ENCODE results near the gene FBXO10.
A peak's percentile ranks its signal among the peaks of the same experiment; 100 is the strongest.
"Not testable (repeated sequence)": the region's sequence is repeated elsewhere in the genome, so short reads cannot be mapped to it uniquely, and the experiment has no call there.

FBXO10 gene

DNA sequence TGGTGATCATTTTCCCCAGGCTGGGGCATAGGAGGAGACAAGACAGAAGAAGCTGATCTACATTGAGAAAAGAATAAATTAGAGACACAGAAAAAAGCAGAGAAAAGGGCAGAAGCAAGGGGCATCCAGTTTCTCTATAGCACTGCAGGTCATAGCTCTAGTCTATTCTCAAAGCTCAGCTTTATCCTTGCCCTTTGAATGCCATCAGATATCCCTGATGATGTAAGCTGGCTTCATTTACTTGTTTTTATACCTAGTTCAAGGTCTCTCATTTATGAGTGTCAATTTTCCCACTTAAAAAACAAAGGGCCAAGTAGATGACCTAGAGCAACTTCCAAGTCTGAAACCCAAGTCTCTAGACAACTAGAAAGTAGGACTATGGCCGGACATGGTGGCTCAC lies 32.7 kb downstream of the FBXO10 start:
- no peak for DNase-seq

DNA sequence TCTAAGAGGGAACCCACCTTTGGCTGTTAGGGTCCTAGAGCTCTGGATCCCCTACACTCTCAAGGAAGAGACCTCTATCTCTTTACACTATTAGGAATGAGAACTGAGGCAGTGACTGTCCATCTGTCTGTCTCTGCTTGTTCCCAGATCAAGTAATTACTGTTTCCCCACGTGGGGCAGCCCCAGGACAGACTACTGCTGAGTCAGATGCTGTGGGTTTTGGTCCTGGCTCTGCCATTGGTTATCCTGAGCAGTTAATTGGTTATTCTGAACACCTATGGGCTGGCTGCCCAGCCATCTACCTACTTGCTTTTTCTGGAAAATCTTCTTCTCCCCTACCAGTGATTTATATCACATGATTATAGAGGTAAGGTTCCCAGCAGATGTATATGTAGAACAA lies 33.3 kb downstream of the FBXO10 start:
- DNase-seq: no peak

DNA sequence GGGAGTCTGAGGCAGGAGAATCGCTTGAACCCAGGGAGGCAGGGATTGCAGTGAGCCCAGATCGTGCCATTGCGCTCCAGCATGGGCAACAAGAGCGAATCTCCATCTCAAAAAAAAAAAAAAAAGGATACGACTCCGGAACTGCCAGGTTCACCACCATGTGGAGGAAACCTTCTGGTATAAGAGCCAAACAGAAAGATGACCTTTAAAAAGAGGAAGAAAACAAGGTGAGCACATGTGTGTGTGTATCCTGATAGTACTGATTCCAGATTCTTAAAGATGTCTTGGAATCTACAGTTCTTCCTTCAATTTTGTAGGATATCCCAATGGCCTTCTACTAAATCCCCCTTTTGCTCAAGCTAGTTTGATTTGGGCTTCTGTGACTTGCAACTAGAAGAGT lies 33.7 kb downstream of the FBXO10 start:
- no peak for DNase-seq

DNA sequence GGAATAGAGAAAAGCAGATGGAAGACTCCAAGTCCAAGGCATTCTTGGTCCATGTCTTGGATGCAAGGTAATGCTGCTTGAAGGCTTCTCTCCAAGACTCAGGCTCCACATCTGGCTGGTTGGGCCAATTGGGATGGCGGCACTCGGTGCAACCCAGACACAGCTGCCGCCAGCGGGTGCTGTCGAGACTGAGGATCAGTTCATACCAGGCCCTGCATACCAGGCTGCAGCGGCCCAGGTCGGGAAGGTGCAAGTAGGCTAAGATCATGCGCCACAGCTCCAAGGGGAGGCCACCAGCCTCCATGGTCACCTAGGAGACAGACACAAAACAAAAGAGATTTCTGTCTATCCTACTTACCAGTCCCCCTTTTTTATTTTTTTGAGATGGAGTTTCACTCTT lies 34.7 kb downstream of the FBXO10 start:
- no peak for DNase-seq

DNA sequence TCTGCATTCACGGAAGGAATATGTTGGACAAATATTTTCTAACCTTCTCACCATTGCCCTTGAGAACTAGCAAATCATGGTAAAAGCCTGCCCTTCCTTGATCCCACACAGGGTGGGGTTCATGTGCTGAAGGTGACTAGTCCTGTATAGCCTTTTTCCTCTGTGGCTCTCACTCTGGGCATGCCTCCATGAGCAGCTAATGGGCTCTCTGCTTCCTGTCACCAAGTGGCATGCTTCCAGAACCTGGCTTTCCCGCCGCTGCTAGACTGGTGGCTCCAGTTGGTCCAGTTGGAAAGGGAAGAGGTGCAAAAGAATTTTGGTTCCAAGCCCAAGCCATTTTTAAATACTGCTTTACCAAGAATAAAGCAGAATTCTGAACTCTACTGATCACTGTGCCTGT lies 35.5 kb downstream of the FBXO10 start:
- DNase-seq: no peak

DNA sequence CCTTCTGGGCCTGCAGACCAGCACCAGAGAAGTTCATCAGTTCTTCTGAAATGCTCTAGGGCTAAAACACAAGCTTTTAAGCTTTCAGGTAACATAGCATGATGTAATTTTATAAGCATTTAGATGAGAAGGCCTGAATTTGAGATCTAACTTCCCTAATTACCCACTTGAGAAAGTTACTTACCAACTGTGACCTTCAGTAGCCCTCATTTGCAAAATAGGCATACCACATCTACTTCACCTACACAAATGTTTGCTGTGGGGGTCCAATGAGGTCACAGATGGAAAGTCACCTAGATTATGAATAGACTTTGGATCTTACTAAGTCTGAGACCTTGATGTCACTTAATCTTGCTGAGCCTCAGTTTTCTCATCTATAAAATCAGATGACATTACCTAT lies 36.5 kb downstream of the FBXO10 start:
- DNase-seq: no peak

DNA sequence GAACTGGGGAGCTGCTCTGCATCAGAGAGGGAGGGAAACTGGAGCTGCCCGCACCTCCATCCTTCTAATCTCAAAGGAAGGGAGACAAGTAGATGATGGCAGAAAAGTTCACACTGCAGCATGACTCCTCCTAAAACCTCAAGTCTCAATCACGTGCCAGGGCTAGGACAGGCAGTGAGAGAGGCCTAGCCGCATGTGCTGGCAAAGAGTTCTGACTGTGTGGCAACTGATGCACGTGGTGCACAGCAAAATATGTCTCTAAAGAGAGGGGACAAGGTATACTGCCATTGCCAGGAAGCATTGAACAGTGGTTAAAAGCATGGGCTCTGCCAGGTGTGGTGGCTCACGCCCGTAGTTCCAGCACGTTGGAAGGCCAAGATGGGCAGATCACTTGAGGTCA lies 38.1 kb downstream of the FBXO10 start:
- DNase-seq: no peak

DNA sequence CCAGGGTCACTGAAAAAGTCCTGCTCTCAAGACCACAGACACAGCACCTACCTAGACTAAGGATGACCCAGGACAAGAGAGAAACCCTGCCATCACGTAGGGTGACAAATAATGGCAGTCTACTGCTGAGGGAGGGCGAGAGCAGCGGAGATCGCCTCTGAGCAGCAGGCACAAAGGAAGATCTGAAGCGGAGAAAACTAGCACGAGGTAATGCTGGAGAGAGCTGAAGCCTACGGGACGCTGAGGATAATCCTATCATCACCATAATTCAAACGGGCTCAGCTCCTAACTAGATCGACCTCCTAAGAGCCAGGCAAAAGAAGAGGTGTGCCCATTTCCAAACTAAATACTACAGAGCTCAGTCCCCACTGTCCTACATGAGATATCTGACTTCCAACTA lies 41.3 kb downstream of the FBXO10 start:
- no peak for DNase-seq

DNA sequence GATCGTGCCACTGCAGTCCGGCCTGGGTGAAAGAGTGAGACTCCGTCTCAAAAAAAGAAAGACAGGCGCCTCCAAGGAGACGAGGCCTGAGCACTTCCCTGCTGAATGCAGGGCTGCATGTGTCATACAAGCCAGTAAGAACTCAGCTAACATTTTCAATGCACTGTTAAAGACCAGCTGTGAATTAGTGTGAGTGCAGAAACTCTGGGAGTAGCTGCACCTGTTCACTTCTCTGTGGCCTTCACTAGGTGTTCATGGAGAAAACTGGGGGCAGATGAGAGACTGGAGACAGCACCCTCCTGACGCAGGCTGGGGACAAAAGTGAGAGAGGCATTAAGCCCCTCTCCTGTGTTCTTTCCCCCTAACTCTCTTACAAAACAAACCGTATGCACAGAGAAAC lies 41.8 kb downstream of the FBXO10 start:
- no peak for DNase-seq

DNA sequence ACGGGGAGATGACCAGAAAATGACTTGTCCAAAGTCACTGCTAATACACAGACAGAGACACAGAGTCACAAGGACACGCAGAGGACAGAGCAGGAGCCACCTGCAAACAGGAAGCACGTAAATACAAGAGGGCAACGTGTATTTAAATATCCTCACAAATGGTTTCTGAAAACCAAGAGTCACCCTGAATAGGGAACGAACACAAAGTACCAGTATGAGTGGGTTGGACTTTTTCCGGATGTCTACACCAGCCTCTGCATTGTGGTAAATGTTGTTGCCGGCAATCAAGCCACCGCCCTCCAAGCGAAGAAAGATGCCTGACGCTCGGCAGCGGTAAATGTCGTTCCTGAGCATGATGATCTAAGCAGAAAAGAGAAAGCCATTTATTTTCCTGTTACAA lies 44.5 kb downstream of the FBXO10 start:
- DNase-seq: no peak

DNA sequence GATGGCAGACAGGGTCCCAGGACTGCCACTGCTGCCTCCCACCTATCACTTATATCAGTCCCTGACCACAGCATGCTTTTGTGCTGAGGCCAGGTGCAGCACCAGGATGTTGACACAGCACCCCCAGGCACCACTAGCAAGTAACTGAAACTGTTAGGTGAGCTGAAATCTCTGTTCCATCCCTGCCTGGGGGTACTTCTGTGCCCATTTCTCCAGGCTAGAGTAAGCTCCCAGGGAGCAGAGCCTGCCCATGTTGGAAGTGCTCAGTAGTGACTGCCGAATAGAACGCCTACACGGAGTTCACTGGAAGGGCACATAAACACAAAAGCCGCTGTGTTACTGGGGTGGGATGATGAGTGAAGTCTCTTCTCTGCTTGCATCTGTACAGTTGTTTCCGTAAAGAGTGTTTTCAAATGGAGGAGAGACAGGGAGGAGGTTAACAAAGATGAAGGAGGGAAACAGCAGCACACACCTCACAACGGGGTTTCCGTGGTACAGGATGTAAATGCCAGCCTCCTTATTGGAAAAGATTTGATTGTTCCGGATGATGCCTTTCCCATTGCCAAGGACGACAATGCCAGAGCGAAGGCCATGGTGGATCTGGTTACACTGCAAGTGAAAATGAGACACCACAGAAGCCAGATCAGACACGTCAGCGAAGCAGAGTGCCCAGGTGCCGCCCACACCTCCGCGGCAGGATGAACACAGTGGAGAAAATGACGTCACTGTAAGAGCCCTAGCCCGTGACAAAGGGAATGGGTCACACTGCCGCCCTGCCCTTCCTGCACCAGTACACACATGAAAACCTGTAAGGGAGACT lies 47.3 kb downstream of the FBXO10 start:
- no peak for DNase-seq

DNA sequence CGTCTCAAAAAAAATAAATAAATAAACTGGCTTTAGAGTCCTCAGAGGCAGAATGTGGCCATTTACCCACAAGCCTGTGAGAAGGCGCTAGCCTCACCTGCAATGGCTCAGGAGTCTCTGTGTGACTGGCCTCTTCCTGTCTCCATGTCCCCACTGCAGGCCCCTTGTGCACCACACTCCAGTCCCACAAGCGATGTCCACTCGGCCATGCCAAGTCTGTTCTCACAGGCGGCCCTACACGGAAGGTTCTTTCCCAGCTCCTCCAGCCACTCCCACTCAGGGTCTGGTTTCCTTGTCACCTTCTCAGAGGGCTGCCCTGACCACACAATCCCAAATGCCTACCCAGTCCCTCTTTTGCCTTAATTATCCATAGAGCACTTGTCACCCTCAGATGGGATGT lies 52.3 kb downstream of the FBXO10 start:
- no peak for DNase-seq

DNA sequence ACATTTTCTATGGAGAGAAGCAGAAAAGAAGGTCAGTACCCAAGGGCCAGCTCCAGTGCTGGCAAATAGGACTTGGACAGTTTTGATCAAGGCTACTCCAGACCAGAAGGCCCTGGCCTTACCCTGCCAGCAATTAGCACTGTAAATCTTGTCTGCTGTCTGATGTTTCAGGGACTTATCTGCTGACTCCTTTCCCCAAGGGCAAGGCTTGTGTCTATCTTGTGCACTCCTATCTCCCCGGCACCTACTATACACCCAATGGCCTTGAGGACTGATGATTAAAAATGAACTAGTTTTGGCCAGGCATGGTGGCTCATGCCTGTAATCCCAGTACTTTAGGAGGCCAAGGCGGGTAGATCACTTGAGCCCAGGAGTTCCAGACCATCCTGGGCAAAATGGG lies 53.2 kb downstream of the FBXO10 start:
- no peak for DNase-seq

DNA sequence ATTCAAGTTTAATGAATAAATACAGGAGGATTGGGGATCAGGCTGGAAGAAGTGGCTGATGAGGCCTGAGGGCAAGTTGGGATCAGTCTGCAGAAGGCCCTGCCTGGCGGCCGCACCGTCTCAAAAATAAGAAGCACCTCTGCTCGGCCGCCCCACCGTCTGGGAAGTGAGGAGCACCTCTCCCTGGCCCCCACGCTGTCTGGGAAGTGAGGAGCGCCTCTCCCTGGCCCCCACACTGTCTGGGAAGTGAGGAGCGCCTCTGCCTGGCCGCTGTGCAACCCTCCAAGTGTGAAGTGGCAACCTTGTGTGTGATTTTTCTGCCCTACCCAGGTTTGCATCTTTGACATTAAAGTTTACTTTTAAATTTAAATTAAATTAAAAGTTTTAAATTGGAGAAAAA lies 55.1 kb downstream of the FBXO10 start:
- no peak for DNase-seq

DNA sequence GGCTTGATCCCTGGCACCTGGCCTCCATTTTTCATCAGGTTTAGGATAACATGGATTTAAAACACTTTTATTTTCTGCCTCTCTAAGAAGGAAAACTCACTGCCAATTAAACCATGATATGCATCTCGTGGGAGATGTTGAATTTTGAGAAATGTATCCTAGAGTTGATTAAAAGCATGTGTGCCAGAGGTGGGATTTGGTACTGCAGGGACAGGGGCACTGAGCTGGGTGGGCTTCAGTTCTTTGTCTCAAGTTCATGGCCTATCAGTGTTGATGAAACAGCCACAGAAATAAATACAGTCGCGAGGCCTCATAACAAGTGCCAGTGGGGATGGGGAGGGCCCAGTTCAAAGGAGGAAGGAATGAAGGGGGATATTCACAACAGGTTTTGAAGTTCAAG lies 55.5 kb downstream of the FBXO10 start:
- no peak for DNase-seq

DNA sequence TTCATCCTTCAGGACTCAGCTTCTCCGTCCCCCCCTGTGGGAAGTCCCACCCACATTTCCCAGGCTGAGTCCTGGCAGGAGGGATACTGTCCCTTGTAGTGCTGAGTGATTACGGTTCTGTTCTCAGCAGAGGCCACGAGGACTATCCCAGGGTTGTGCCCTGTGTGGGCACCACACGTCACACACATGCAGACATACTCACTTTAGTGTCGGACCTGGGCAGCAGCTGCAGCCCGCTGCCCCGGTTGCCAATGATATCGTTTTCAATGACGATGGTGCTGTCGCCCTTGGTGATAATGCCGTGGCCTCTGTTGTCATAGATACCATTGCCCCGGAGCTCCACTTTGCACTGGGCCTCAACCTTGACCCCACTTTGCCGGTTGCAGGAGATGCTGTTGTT lies 58.3 kb downstream of the FBXO10 start:
- DNase-seq: no peak

DNA sequence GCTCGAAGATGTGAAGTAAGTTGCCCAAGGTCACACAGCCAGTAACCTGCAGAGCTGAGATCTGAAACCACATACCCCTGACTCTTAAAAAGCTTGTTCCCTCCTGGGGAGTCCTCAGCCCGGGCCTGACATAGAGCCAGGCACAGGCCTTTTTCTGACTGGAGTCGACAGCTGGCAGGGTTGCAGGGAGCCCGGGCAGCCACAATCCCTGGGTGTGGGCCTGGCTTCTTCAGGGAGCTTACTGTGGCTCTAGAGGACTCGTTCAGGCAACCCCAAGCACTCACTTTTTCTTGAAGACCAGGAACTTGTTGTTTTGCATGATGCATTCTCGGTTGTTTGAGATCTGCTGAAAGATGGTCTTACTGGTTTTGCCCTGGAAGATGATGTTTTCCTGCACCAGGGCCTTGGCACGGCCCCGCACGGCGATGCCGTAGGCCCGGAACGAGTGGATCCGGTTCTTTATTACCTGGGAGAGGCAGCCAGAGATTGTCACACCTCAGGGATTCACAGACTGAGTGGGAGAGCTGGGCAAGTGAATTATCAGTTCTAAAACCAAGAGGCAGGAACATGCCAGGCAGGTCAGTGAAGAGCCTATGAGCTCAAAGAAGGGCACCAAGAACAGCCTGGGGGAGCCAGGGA lies 60.4 kb downstream of the FBXO10 start:
- DNase-seq: no peak

DNA sequence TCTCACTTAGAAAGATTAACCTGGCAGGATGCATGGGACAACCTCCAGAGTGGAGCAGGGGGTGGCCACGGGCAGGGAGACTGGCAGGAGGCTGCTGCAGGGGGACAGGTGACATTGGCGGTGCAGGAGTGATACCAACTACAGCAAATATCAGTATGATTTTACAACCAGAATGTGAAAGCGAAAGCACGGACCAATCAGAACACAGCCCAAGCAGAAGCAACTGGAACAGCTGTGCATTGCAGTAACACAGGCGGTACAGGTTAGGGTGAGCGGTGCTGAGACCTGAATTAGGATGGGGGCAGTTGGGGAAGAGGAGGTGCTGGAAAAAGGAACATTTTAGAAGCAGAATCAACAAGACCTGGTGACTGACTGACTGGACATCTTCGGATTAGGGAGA lies 61.2 kb downstream of the FBXO10 start:
- no peak for DNase-seq

DNA sequence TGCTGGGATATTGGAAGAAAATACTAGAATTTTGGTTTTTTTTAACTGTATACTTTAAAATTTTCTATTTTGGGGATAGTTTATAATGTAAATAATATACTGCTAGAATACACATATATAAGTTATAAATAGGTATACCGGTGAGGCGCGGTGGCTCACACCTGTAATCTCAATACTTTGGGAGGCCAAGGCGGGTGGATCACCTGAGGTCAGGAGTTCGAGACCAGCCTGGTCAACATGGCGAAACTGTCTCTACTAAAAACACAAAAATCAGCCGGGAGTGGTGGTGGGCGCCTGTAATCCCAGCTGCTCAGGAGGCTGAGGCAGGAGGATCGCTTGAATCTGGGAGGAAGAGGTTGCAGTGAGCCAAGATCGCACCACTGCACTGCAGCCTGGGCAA lies 61.8 kb downstream of the FBXO10 start:
- not testable (repeated sequence) for DNase-seq

DNA sequence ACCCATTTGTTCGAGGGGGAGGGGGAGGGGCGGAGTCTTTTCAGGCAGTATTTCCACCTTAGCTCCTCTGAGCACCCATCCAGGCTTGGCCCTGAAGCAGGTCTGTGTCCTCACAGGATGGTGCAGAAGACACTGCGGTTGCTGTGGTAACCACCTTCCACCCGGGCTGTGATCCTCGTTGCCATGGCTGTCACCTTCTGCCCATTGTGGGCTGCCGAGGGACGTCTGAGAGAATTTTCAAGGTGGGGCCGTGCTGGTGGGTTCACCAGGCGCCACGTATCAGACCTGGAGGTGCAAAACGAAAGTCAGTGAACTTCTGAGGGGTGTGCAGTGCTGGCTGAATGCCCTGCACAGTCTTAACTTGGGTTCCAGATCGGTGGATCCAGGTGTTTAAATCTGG lies 63.7 kb downstream of the FBXO10 start:
- DNase-seq: no peak

DNA sequence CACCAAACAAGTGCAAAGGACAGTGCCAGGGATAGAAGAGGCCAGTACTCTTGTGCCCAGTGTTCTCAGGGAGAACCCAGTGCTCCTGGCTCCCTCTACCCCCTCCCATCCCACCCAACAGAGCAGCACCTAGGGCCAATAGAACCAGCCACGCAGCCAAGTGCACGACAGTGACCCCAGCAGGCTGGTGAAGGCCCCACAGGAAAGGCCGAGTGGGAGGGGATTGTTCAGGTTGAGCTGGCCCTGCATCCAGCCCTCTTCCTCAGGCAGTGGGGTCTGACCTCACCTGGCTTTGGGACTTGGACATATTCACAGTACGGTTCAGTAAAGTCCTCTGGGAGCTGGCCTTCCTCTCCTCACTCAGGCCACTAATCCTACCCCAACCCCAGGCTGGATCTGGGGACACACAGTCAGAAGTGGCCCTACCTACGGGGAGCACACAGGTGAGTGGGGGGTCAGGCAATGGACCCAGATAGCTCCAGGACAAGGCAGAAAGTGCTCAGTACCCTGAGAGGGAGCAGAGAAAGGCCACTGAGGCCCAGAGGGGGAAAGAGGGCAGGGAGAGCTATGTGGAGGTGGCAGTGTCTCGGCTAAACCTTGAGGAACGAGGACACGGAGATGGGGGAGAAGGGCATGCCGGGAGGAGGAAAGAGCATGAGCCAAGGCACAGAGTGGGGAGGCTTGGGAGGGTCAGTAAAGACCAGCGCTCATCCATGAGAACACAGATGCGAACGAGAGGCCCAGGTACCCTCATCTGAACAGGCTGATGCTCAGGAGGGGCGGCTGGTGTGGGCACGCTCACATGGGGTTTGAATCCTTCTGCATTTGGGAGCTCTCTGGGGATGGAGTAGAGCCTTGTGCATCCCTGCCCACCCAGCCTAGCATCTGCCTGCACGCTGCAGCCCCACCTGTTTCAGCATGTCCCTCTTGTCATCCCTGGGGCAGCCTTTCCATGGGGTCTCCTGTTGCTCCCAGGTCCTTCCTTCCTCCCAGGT lies 64.9 kb downstream of the FBXO10 start:
- DNase-seq: peak; percentile 9

DNA sequence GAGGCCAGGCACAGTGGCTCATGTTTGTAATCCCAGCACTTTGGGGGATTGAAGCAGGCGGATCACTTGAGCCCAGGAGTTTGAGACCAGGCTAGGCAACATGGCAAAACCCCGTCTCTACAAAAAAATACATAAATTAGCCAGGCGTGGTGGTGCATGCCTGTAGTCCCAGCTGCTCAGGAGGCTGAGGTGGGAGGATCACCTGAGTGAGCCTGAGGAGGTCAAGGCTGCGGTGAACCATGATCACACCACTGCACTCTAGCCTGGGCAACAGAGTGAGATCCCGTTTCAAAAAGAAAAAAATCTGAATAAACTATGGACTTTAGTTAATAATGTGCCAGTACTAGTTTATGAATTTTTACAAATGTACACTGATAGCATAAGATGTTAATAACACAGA lies 66.1 kb downstream of the FBXO10 start:
- not testable (repeated sequence) for DNase-seq

DNA sequence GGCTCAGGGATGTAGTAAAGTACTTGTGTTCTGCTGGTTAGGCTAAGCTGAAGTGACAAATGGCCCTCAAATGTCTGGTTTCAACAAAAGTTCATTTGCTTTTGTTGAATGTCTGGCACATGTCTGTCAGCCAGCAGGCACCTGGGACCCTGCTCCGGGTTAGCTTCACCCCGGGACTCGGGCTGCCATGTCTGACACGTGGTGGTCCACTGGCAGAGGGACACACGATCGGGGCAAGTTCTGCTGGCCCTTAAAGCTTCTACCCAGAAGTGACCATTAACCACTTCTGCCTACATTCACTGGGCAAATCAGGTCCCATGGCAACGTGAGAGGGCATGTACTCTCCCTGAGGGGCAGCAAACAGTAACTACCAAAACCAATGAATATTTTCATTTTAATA lies 66.6 kb downstream of the FBXO10 start:
- no peak for DNase-seq

DNA sequence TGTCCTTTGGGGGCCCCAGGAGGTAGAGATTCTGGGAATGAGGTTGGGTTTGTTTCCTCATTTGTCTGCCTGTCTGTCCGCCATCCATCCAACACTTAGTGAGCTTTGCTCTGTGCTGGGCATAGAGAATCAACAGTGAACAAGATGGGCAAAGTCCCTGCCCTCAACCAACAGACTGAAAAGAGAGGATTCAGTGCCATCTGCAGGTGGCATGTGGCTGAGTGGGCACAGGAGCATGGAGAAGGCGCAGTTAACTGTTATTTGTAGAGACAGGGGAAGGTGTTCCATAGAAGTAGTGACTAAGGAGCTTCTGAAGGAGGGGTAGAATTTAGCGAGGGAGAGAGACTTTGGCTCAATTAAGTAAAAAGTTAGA lies 67.4 kb downstream of the FBXO10 start:
- DNase-seq: no peak

Measured in fibroblast of skin of right biceps (primary cell).